Measurements from ENCODE around the gene IL21R.

Gene IL21R

GRCh38 chr16:27464626-27465482 lies 62.9 kb downstream of the IL21R start:
- DNase-seq (ENCODE audit: low read depth) = no peak

DNA sequence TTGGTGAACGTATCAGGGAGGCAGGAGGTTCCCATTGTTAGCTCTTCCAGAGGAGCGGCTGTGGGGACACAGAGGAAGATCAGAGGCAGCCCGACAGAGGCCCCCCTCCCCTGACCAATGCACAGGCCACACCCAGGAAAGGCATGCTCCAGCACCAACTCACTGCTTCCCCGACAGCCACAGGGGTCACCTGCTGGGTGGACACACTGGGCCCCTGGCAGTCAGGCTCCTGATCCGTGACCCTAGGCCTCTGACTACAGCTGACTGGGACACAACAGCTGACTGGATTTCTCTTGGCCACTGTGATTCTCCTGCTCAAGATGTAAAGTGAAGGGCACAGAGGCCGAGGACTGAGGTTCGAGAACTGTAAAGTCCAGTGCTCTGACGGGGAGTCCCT lies 63.5 kb downstream of the IL21R start:
- no peak for DNase-seq (ENCODE audit: low read depth)

- DNase-seq (ENCODE audit: low read depth) = no peak
Measured at GRCh38 chr16:27468941-27469531, 67.1 kb downstream of the IL21R start.

- peak; percentile 87 for DNase-seq (ENCODE audit: low read depth)
Measured at GRCh38 chr16:27470567-27471431, 68.8 kb downstream of the IL21R start.

GRCh38 chr16:27471661-27472060 lies 69.7 kb downstream of the IL21R start:
- DNase-seq (ENCODE audit: low read depth) = no peak

DNA sequence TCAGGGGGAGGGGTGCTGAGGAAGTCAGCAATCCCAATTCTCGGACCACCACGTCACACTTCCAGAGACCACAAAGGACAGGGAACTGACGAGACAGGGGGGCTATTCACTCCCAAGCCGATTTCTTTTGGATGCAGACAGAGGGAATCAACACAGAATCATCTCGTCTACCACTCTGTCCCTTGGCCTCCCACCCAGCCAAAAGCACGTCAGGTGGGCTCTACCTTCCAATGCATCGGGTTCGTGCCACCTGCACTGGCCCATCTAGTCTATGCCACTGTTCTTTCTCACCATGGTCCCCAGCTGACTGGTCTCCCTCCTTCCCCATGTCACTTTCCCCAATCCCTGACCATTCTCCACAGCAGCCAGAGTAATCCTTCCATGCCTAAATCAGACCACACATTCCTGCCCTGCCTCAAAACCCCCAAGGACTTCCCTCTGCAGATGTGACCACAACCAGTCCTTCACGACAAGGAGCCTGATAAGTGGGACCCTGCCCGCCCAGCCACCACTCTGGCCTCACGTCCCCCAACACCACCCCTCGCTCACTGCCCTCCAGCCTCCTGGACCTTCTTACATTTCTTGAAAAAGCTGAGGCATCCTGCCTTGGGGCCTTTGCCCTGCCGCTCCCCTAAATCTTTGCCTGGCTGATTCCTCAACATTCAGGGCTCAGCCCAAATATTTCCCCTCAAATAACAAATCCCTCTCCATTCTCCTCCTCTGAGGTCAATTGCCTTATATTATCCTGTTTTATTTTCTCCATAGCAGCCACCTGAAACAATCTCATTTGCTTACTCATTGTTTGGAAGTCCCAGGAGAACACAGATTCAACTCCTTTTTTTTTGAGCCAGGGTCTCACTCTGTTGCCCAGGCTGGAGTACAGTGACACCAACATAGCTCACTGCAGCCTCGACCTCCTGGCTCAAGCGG lies 70.4 kb downstream of the IL21R start:
- no peak for DNase-seq (ENCODE audit: low read depth)

DNA sequence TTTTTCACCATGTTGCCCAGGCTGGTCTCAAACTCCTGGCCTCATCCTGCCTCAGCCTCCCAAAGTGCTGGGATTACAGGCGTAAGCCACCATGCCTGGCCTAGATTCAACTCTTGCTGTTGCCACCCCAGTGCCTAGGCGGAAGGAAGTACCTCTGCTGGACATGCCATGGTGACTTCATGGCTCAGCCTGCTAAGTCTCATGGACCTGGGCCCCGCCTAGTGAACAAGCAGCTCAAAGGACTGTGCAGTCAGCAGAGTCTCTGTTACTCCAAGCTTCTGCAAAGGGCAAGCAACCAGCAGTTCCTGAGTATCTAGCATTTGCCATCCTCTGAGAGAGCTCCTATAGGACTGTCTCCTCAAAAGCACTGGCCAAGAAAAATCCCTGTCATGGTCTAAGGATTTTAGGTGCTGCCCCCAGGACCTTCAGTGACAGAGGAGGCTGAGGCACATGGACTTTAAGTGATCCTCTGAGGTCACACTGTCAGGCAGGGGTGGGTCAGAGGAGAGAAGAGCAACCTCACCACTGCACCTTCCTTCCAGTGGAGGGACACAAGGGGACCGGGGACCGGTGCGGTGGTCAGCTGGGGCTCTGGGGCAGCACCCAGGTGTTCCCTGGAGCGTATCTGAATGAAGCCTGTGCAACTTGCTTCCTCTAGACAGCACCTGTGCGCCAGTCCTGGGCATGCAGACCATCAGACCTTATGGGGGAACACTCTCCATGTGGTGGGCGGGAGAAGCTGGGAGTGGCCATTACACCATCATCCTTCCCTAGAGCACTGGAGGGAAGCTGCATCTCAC lies 71.3 kb downstream of the IL21R start:
- no peak for DNase-seq (ENCODE audit: low read depth)

DNA sequence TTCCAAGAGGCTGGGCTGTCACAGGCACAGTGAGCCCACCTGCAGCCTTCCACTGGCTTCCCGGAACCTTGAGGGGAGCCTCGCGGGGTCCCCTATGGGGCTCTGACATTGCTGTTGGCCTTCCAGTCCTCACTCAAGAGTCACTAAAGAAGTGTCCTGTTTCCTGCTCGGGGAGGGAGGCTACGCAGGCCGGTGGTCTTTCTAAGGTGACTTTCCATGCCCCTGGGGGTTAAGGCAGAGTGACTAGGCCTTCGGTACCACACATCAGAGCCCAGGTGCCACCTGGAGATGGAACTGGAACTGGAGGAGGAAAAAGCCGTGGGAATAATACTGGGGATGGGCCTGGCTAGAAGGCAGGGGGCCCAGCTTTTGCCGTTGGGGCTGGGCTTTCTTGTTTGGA lies 72.1 kb downstream of the IL21R start:
- no peak for DNase-seq (ENCODE audit: low read depth)

DNA sequence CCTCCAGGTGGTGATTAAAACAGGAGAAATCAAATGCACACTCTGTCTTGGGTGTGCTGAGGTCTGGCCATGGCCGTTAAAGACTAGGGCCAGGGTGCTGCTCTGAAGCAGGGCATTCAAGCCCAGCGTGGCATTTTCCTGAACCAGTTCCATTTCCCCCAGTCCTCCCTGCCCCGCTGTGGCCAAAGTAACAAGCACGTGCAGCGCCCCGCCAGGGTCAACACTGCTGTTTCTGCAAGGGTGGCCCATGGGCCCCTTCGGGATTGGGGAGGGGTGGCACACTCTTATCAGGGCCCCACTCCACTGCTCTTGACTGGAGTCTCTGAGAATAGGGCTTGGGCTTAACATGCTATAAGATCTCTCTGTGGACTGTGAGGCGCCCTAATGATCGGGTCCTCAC lies 72.9 kb downstream of the IL21R start:
- no peak for DNase-seq (ENCODE audit: low read depth)

DNA sequence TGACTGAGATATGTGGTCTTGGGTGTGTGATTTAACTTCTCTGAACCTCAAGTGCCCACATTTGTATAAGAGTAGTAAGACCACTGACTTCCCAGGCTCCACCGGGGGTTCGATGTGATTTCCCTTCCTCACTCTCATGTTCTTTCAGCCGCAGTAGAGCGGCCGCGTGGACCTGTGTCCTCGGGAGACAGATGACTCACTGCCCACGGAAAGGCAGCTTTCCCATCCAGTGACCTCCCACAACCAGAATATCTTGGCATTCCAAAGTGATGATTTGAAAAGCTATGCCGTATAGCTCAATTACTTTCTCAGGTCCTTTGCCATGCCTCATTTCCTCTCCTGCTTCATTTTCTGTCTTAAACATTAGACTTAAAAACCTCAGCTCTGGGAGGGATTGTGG lies 73.6 kb downstream of the IL21R start:
- DNase-seq (ENCODE audit: low read depth) = peak; percentile 96

DNA sequence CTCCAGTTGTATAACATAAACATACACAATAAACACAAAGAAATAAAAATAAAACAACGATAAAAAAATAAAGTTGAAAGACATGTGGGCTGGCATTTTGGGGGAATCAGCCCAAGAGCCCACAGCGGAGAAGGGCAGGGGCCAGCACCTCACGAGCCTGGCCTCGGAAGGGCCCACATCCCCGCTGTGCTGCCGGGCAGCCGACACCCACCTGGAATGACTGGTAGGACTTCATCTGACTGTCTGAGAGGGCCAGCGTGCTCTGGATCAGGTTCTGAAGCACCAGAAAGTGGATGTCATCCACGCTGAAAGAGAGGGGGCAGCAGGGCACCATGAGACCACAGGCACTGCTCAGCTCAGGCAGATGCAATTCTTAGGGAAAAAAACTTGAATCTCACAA lies 74.3 kb downstream of the IL21R start:
- DNase-seq (ENCODE audit: low read depth) = no peak

- no peak for DNase-seq (ENCODE audit: low read depth)
Measured at GRCh38 chr16:27480761-27481160, 78.8 kb downstream of the IL21R start.

- DNase-seq (ENCODE audit: low read depth) = no peak
Measured at GRCh38 chr16:27481282-27481934, 79.4 kb downstream of the IL21R start.

DNA sequence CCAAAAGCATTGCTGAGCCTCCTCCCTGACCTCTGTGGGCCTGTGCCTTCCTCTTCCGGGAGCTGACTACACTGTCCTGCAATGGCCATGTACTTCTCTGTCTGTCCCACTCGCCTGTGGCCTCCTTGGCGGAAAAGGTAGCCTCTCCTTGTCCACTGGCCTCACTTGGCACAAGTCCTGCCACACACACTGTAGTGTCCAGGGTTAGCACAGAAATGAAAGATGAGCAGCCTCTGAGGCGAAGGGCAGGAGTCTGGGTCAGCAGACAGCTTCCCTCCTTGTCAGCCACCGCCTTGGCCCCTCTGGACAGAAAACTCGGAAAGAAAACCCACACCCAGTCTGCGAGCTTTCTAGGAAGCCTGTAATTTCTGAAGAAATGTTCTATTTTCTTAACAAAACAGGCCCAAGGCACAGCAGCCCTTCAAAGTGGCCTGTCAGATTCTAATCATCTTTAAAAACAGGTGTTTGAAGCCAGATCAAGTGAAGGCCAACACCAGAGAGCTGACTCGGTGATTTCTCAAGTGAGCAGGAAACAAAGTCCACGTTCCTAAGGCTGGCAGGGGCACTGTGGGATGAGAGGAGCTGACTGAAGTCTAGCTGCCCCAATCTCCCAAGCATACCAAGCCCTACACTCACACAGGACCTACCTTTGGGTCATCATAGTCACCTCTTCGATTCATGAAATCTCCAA lies 80.6 kb downstream of the IL21R start:
- no peak for DNase-seq (ENCODE audit: low read depth)

- peak; percentile 30 for DNase-seq (ENCODE audit: low read depth)
Measured at GRCh38 chr16:27483088-27483437, 81.1 kb downstream of the IL21R start.

DNA sequence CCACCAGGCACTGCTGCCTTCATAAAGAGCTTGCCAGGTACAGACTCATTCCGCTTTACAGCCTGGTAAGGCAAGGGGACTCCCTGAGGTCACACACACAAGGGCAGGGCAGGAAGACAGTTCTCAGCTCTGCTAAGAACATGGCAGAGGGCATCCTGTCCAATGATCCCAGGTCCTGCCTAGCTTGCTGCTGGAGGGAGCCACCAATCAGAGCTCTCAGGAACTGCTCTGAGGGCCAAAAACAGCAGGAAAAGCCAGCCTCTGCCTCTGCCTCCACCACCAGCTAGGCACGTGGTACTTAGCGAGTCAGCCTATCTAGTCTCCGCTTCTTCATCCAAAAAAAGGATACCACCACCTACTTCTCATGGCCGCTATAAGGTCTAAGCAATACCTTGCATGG lies 81.7 kb downstream of the IL21R start:
- no peak for DNase-seq (ENCODE audit: low read depth)

GRCh38 chr16:27485126-27485525 lies 83.2 kb downstream of the IL21R start:
- DNase-seq (ENCODE audit: low read depth) = no peak

DNA sequence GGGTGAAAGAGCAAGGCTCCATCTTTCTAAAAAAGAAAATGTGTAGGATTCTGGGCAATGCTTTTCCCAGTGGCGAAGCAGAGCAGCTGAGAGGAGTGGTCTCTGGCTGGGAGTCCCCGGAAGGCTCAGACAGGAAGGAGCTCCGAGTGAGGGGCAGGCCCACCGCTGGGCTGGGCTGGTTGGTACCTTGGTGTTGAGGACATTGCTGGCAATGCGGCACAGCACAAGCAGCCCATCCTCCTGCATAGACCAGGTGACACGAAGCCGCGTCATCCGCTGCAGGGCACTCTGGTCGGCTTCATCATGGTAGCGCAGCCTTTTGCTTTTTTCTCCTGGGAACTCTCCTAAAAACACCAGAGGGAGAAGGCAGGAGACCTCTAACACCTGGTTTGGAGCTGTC lies 83.8 kb downstream of the IL21R start:
- DNase-seq (ENCODE audit: low read depth) = no peak

- DNase-seq (ENCODE audit: low read depth) = no peak
Measured at GRCh38 chr16:27486344-27486743, 84.4 kb downstream of the IL21R start.

DNA sequence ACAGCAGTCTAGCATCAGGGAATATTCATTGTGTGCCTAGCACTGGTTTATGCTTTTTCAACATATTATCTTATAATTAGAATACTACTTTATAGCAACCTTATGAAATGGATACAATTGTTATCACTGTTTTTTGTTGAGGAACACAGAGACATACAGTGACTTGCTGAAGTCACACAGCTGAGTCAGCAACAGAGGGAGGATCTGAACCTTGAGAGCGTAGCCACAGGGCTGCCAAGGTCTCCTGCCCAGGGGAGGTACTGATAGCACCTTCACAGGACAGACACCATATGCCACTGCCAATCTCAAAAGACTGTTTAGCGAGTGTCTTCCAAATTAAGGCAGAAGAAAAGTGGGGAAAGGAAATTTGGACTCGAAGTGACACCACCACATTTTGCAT lies 84.8 kb downstream of the IL21R start:
- no peak for DNase-seq (ENCODE audit: low read depth)
